K562 (cell line): ENCODE results near the gene EMID1. TPM values are rescaled to one million over a fixed set of nuclear protein-coding genes. Genes with fewer than 3 reads are reported as not detected.

ENCODE experiments used
- CCAR2 ChIP-seq: fragments of 200-400 bp; formaldehyde crosslinking; IDR thresholded peaks from 2 replicates; pipeline ENCODE4 v1.6.1; 2017; ENCODE audit warnings: mild to moderate bottlenecking, low read depth, low read length
- CHCHD3 ChIP-seq: fragments of 250-450 bp; sonication (Bioruptor Pico); IDR thresholded peaks from 2 replicates; pipeline ENCODE4 v2.1.2; 2022; ENCODE audit warnings: mild to moderate bottlenecking
- GABPB1 ChIP-seq: sonication (generic); formaldehyde crosslinking; IDR thresholded peaks from 2 replicates; pipeline ENCODE4 v1.8.0; 2022; ENCODE audit warnings: mild to moderate bottlenecking, missing genetic modification reagents
- HDAC1 ChIP-seq, 2 experiments: fragments of 450-650 bp; IDR thresholded peaks; 2 replicates each; pipeline ENCODE4 v1.6.1; 2016 to 2017; ENCODE audit warnings: inconsistent platforms in 1 of 2, mild to moderate bottlenecking in 1 of 2, moderate library complexity in 1 of 2
- HMG20A ChIP-seq: fragments of 450-650 bp; formaldehyde crosslinking; conservative IDR thresholded peaks from 2 replicates; pipeline ENCODE4 v1.4.0; 2020; ENCODE audit warnings: mild to moderate bottlenecking, mixed read lengths
- KLF13 ChIP-seq: fragments of 450-650 bp; IDR thresholded peaks from 2 replicates; pipeline ENCODE4 v1.6.1; 2016; ENCODE audit warnings: missing genetic modification characterization, low read depth, mild to moderate bottlenecking, missing compliant biosample characterization, moderate library complexity, borderline replicate concordance
- LCOR ChIP-seq: sonication (generic); formaldehyde crosslinking; IDR thresholded peaks from 2 replicates; pipeline ENCODE4 v1.8.0; 2022; ENCODE audit warnings: mild to moderate bottlenecking, missing genetic modification reagents
- MED1 ChIP-seq: sonication (generic); formaldehyde crosslinking; IDR thresholded peaks from 2 replicates; pipeline ENCODE4 v1.8.1; 2023; ENCODE audit warnings: missing genetic modification reagents, borderline replicate concordance
- NFIX ChIP-seq: fragments of 250-450 bp; sonication (Bioruptor Pico); IDR thresholded peaks from 2 replicates; pipeline ENCODE4 v1.4.0; 2020; ENCODE audit warnings: low read depth, mild to moderate bottlenecking, moderate library complexity
- ZNF212 ChIP-seq: fragments of 450-650 bp; formaldehyde crosslinking; IDR thresholded peaks from 2 replicates; pipeline ENCODE4 v1.4.0; 2020; ENCODE audit warnings: mild to moderate bottlenecking
- ZNF584 ChIP-seq: fragments of 200-800 bp; sonication (Bioruptor generic); IDR thresholded peaks from 2 replicates; pipeline ENCODE4 v1.6.1; 2016; ENCODE audit warnings: low read depth, mild to moderate bottlenecking, missing genetic modification characterization, missing compliant biosample characterization
- ZNF785 ChIP-seq: fragments of 250-450 bp; sonication (Bioruptor Pico); IDR thresholded peaks from 2 replicates; pipeline ENCODE4 v1.4.0; 2020; ENCODE audit warnings: mild to moderate bottlenecking
- polyA plus RNA-seq, 8 experiments: library from polyadenylated mRNA; depleted of rRNA in 4 of 8; stranded (reverse) in 5 of 8; unstranded in 3 of 8; fragments of >200 nt; fragmentation: Nextera tagmentation in 2 of 8; fragmentation: Illumina TruSeq in 1 of 8; extraction: Ambion mirVana in 2 of 8; extraction: Trizol in 1 of 8; gene quantifications; 2 replicates each; pipeline versions ENCODE4 v1.2.1 to v1.2.3, GENCODE V29; 2011 to 2014; ENCODE audit warnings: inconsistent platforms in 1 of 8, missing spikeins in 1 of 8
- total RNA-seq, 7 experiments: library from RNA; depleted of rRNA in 6 of 7; stranded (reverse); fragments of >200 nt in 6 of 7; fragmentation: Illumina TruSeq in 2 of 7; extraction: Trizol in 2 of 7; gene quantifications; 2 replicates each; pipeline versions ENCODE4 v1.2.1 to v1.2.3, GENCODE V29; 2011 to 2021; ENCODE audit warnings: low replicate concordance in 1 of 7
- TF ChIP-seq, protein P1 (sequence below), 2 experiments: fragments of 450-650 bp in 1 of 2; sonication (generic) in 1 of 2; formaldehyde crosslinking in 1 of 2; IDR thresholded peaks in 1 of 2; conservative IDR thresholded peaks in 1 of 2; 2 replicates each; pipeline versions ENCODE4 v1.6.1 to v1.8.1; 2016 to 2023; ENCODE audit warnings: mild to moderate bottlenecking in 2 of 2, moderate library complexity in 2 of 2, inconsistent platforms in 1 of 2, missing genetic modification reagents in 1 of 2
- TF ChIP-seq, protein P2 (sequence below): fragments of 250-450 bp; sonication (Bioruptor Pico); IDR thresholded peaks from 2 replicates; pipeline ENCODE4 v1.4.0; 2020
- TF ChIP-seq, protein P3 (sequence below): IDR thresholded peaks from 2 replicates; pipeline ENCODE4 v1.6.1; 2012; ENCODE audit warnings: low read depth, low read length, improper control_type of control experiment, borderline replicate concordance
- TF ChIP-seq, protein P4 (sequence below): fragments of 200-800 bp; sonication (Bioruptor generic); IDR thresholded peaks from 2 replicates; pipeline ENCODE4 v1.6.1; 2016; ENCODE audit warnings: missing genetic modification characterization, missing compliant biosample characterization

Gene EMID1
- total and polyA plus RNA-seq, 9 of the 15 experiments (the other 6 are each of a cell fraction or from before 2014, with no cell fraction given) = 0.15 to 7.2 (median 2.7) TPM

DNA sequence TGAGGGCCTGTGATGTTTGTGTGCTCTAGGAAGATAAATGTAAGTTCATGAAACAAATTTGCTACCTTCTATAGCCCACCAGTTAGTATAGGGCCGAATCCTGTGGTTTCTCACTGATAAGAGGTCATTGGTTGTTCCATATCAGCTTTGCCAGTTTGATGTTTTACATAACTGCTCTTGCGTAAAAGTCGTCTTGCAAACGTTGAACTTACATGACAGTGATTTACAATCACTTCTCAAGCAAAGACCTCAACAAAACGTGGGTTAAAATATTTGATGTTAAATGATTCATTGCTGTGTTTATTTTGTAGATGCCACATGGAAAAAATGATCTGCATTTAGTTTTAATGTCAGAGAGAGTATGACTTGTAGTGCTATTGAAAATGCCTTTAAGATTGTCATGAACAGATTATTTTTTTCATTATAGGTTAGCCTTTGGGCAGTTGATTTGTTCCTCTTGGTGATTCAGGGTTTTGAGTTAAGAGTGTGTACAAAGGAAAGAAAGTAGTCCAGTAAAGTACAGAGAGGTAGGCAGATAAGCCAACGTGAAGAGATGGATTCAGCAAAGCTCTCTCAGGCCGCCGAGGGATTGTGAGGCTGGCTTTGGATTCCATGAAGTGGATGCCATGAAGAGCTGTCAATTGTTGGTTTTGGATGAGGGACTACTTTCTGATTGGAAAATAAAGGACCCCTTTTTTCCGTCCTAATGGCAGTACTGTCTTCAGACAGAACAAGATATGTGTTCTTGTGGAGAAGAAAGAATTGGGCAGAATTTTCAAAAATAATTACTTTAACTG is 65.0 kb downstream of the EMID1 start (continued):
- TF ChIP-seq, protein P1, sequence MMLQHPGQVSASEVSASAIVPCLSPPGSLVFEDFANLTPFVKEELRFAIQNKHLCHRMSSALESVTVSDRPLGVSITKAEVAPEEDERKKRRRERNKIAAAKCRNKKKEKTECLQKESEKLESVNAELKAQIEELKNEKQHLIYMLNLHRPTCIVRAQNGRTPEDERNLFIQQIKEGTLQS (IDR thresholded peaks at IDR 0.05) = peak; percentile 19; the same call in 1 of the 2 replicates
- TF ChIP-seq, protein P1 (CRISPR knock-in tag; conservative IDR thresholded peaks at IDR 0.05) = no peak
- TF ChIP-seq, protein P2, sequence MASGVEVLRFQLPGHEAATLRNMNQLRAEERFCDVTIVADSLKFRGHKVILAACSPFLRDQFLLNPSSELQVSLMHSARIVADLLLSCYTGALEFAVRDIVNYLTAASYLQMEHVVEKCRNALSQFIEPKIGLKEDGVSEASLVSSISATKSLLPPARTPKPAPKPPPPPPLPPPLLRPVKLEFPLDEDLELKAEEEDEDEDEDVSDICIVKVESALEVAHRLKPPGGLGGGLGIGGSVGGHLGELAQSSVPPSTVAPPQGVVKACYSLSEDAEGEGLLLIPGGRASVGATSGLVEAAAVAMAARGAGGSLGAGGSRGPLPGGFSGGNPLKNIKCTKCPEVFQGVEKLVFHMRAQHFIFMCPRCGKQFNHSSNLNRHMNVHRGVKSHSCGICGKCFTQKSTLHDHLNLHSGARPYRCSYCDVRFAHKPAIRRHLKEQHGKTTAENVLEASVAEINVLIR = no peak
- TF ChIP-seq HMG20A (CRISPR knock-in tag) (no peak), MED1 (CRISPR knock-in tag) (no peak), HDAC1 (IDR thresholded peaks at IDR 0.05) (peak in 1 of 2 experiments; percentile 80; a peak in 2 of 4 replicates), ZNF212 (CRISPR knock-in tag) (no peak), GABPB1 (CRISPR knock-in tag) (no peak), KLF13 (tag) (no peak), ZNF584 (CRISPR knock-in tag) (no peak), ZNF785 (CRISPR knock-in tag) (no peak), NFIX (CRISPR knock-in tag) (no peak), CCAR2 (no peak), LCOR (CRISPR knock-in tag) (peak; percentile 61; the same call in 1 of the 2 replicates), CHCHD3 (CRISPR knock-in tag) (no peak)
- TF ChIP-seq, protein P3, sequence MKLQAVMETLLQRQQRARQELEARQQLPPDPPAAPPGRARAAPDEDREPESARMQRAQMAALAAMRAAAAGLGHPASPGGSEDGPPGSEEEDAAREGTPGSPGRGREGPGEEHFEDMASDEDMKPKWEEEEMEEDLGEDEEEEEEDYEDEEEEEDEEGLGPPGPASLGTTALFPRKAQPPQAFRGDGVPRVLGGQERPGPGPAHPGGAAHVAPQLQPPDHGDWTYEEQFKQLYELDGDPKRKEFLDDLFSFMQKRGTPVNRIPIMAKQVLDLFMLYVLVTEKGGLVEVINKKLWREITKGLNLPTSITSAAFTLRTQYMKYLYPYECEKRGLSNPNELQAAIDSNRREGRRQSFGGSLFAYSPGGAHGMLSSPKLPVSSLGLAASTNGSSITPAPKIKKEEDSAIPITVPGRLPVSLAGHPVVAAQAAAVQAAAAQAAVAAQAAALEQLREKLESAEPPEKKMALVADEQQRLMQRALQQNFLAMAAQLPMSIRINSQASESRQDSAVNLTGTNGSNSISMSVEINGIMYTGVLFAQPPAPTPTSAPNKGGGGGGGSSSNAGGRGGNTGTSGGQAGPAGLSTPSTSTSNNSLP = no peak
- TF ChIP-seq, protein P4, sequence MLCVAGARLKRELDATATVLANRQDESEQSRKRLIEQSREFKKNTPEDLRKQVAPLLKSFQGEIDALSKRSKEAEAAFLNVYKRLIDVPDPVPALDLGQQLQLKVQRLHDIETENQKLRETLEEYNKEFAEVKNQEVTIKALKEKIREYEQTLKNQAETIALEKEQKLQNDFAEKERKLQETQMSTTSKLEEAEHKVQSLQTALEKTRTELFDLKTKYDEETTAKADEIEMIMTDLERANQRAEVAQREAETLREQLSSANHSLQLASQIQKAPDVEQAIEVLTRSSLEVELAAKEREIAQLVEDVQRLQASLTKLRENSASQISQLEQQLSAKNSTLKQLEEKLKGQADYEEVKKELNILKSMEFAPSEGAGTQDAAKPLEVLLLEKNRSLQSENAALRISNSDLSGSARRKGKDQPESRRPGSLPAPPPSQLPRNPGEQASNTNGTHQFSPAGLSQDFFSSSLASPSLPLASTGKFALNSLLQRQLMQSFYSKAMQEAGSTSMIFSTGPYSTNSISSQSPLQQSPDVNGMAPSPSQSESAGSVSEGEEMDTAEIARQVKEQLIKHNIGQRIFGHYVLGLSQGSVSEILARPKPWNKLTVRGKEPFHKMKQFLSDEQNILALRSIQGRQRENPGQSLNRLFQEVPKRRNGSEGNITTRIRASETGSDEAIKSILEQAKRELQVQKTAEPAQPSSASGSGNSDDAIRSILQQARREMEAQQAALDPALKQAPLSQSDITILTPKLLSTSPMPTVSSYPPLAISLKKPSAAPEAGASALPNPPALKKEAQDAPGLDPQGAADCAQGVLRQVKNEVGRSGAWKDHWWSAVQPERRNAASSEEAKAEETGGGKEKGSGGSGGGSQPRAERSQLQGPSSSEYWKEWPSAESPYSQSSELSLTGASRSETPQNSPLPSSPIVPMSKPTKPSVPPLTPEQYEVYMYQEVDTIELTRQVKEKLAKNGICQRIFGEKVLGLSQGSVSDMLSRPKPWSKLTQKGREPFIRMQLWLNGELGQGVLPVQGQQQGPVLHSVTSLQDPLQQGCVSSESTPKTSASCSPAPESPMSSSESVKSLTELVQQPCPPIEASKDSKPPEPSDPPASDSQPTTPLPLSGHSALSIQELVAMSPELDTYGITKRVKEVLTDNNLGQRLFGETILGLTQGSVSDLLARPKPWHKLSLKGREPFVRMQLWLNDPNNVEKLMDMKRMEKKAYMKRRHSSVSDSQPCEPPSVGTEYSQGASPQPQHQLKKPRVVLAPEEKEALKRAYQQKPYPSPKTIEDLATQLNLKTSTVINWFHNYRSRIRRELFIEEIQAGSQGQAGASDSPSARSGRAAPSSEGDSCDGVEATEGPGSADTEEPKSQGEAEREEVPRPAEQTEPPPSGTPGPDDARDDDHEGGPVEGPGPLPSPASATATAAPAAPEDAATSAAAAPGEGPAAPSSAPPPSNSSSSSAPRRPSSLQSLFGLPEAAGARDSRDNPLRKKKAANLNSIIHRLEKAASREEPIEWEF (CRISPR knock-in tag) = no peak
